NT2/D1 (cell line): ENCODE measurements around the gene WDR45B.

ENCODE experiments used
- YY1 ChIP-seq: IDR thresholded peaks from 2 replicates; pipeline ENCODE4 v1.6.1; 2011; ENCODE audit not compliant: insufficient read length, insufficient read depth
- ZNF274 ChIP-seq: IDR thresholded peaks from 2 replicates; pipeline ENCODE4 v1.6.1; 2011; ENCODE audit warnings: mild to moderate bottlenecking, low read depth, low read length

- TF ChIP-seq ZNF274 (no peak), YY1 (no peak)
Observed at GRCh38 chr17:82577300-82577699, 70.9 kb downstream of the WDR45B start.
